HG03135 (cell line): ENCODE measurements around the gene CD244.

ENCODE experiments used
- ATAC-seq: cut with Tn5 transposase; IDR thresholded peaks from one replicate; pipeline ENCODE4 v1.9.1; 2021; ENCODE audit warnings: mild to moderate bottlenecking, moderate library complexity; ENCODE audit not compliant: unreplicated experiment

The CD244 gene

GRCh38 chr1:160814856-160815255 lies 47.8 kb downstream of the CD244 start:
- no peak for ATAC-seq

- ATAC-seq: no peak
Observed at GRCh38 chr1:160814316-160814715, 48.4 kb downstream of the CD244 start.

- ATAC-seq: no peak
Observed at GRCh38 chr1:160813215-160813614, 49.5 kb downstream of the CD244 start.

GRCh38 chr1:160811147-160811546 lies 51.5 kb downstream of the CD244 start:
- no peak for ATAC-seq

GRCh38 chr1:160810486-160810885 lies 52.2 kb downstream of the CD244 start:
- no peak for ATAC-seq

GRCh38 chr1:160808289-160808688 lies 54.4 kb downstream of the CD244 start:
- no peak for ATAC-seq

- no peak for ATAC-seq
Observed at GRCh38 chr1:160807738-160808137, 54.9 kb downstream of the CD244 start.

GRCh38 chr1:160807247-160807646 lies 55.4 kb downstream of the CD244 start:
- no peak for ATAC-seq

- ATAC-seq: no peak
Observed at GRCh38 chr1:160806784-160807183, 55.9 kb downstream of the CD244 start.

GRCh38 chr1:160806109-160806665 lies 56.5 kb downstream of the CD244 start:
- no peak for ATAC-seq

GRCh38 chr1:160801836-160802580 lies 60.7 kb downstream of the CD244 start:
- no peak for ATAC-seq

- ATAC-seq: no peak
Observed at GRCh38 chr1:160800645-160801408, 61.9 kb downstream of the CD244 start.

- no peak for ATAC-seq
Observed at GRCh38 chr1:160800142-160800541, 62.5 kb downstream of the CD244 start.

- ATAC-seq: no peak
Observed at GRCh38 chr1:160799641-160800040, 63.0 kb downstream of the CD244 start.

- no peak for ATAC-seq
Observed at GRCh38 chr1:160798439-160798838, 64.2 kb downstream of the CD244 start.

GRCh38 chr1:160797861-160798273 lies 64.8 kb downstream of the CD244 start:
- no peak for ATAC-seq

- no peak for ATAC-seq
Observed at GRCh38 chr1:160797271-160797709, 65.4 kb downstream of the CD244 start.

GRCh38 chr1:160795951-160796383 lies 66.7 kb downstream of the CD244 start, which contains the start of gene LY9:
Gene LY9 (plus strand): TSS chr1:160796174. CDS start chr1:160796188, 14 bp downstream.
- ATAC-seq: peak; percentile 77

- ATAC-seq: no peak
Observed at GRCh38 chr1:160794376-160794775, 68.3 kb downstream of the CD244 start.

GRCh38 chr1:160789702-160790611 lies 72.7 kb downstream of the CD244 start:
- peak; percentile 86 for ATAC-seq
